ENCODE results near the gene BTBD10. TPM values are rescaled to one million over a fixed set of nuclear protein-coding genes. Genes with fewer than 3 reads are reported as not detected.

BTBD10 gene
- polyA plus RNA-seq, 1 donor from 2014 or later, result 143 TPM

DNA sequence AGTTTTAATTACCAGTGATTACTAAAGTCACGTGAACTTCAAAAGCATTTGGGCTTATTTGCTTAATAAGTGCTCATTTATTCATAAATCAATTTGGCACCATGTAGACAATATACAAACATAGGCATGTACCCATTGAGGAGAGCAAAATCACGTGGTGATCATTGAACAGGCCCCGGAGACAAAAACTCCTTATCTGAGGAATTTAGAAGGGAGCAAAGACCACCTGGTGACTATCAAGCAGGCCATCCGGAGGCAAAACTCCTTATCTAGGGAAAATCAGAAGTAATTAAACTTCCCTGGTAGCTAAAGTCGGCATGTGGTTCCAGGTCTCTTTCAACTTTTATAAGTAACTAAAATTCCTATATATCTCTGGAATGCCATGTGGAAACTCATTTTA is 5.7 kb upstream of the BTBD10 start:
- Histone ChIP-seq H2AFZ (ENCODE audit: low read depth, low read length) (no peak overlapping the region), H3K36me3 (ENCODE audit: insufficient read depth, low read length) (no peaks in the 10 kb centered on the region), H3K4me2 (ENCODE audit: low read length) (no peak overlapping the region), H3K9me2 (ENCODE audit: insufficient read depth, low read length) (no peaks in the 10 kb centered on the region), H3K9ac (ENCODE audit: low read length) (no peak overlapping the region), H3K4me3 (ENCODE audit: low read length) (no peak overlapping the region), H3K9me3 (ENCODE audit: low read length) (no peaks in the 10 kb centered on the region), H3K79me2 (replicated peaks; ENCODE audit: insufficient read depth, low read length) (no peaks in the 10 kb centered on the region), H3K27ac (ENCODE audit: low read length) (no peak overlapping the region), H4K20me1 (ENCODE audit: insufficient read depth) (no peaks in the 10 kb centered on the region), H3F3A (ENCODE audit: insufficient read depth, low read length, poor library complexity, severe bottlenecking) (no peaks in the 10 kb centered on the region), H3K27me3 (ENCODE audit: insufficient read depth, low read depth, low read length) (no peaks in the 10 kb centered on the region)
- TF ChIP-seq RAD21 (conservative IDR thresholded peaks at IDR 0.05), result no peak
- no peak for TF ChIP-seq SMC3 (conservative IDR thresholded peaks at IDR 0.05; ENCODE audit: poor library complexity)

- H3K27me3 ChIP-seq (ENCODE audit: insufficient read depth, low read depth, low read length), result no peaks in the 10 kb centered on the region
- no peaks in the 10 kb centered on the region for H3K9me3 ChIP-seq (ENCODE audit: low read length)
- H4K20me1 ChIP-seq (ENCODE audit: insufficient read depth), result no peaks in the 10 kb centered on the region
- H3K79me2 ChIP-seq (replicated peaks; ENCODE audit: insufficient read depth, low read length), result peaks cover 17% of the 10 kb centered on the region
- H3K9me2 ChIP-seq (ENCODE audit: insufficient read depth, low read length), result no peaks in the 10 kb centered on the region
- no peaks in the 10 kb centered on the region for H3F3A ChIP-seq (ENCODE audit: insufficient read depth, low read length, poor library complexity, severe bottlenecking)
- no peaks in the 10 kb centered on the region for H3K36me3 ChIP-seq (ENCODE audit: insufficient read depth, low read length)
- no peak overlapping the region for H3K27ac ChIP-seq (ENCODE audit: low read length)
- no peak overlapping the region for H3K4me2 ChIP-seq (ENCODE audit: low read length)
- no peak for TF ChIP-seq POLR2AphosphoS5 (IDR thresholded peaks at IDR 0.05)
- TF ChIP-seq EP300 (conservative IDR thresholded peaks at IDR 0.05; ENCODE audit: poor library complexity, severe bottlenecking), result no peak
- TF ChIP-seq TAF1 (IDR thresholded peaks at IDR 0.05; ENCODE audit: low read depth), result no peak
- no peak for TF ChIP-seq EZH2 (IDR thresholded peaks at IDR 0.05; ENCODE audit: borderline replicate concordance, insufficient read depth, low read length, poor library complexity, severe bottlenecking)
- TF ChIP-seq REST (IDR thresholded peaks at IDR 0.05; ENCODE audit: borderline replicate concordance), result no peak
- peak; percentile 71 for TF ChIP-seq SMC3 (conservative IDR thresholded peaks at IDR 0.05; ENCODE audit: poor library complexity)
- TF ChIP-seq MXI1 (conservative IDR thresholded peaks at IDR 0.05; ENCODE audit: poor library complexity, severe bottlenecking), result no peak
- TF ChIP-seq RAD21 (conservative IDR thresholded peaks at IDR 0.05), result peak; percentile 64
- TF ChIP-seq, protein P1, sequence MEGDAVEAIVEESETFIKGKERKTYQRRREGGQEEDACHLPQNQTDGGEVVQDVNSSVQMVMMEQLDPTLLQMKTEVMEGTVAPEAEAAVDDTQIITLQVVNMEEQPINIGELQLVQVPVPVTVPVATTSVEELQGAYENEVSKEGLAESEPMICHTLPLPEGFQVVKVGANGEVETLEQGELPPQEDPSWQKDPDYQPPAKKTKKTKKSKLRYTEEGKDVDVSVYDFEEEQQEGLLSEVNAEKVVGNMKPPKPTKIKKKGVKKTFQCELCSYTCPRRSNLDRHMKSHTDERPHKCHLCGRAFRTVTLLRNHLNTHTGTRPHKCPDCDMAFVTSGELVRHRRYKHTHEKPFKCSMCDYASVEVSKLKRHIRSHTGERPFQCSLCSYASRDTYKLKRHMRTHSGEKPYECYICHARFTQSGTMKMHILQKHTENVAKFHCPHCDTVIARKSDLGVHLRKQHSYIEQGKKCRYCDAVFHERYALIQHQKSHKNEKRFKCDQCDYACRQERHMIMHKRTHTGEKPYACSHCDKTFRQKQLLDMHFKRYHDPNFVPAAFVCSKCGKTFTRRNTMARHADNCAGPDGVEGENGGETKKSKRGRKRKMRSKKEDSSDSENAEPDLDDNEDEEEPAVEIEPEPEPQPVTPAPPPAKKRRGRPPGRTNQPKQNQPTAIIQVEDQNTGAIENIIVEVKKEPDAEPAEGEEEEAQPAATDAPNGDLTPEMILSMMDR (IDR thresholded peaks at IDR 0.05; ENCODE audit: poor library complexity, severe bottlenecking), result peak; percentile 78
- H3K4me3 ChIP-seq (ENCODE audit: low read length), result no peak overlapping the region
- no peak overlapping the region for H3K9ac ChIP-seq (ENCODE audit: low read length)
- no peak overlapping the region for H2AFZ ChIP-seq (ENCODE audit: low read depth, low read length)
Observed at GRCh38 chr11:13465909-13466371, 2.9 kb upstream of the BTBD10 start.

Measured in neural cell (in vitro differentiated cells).